ENCODE data around the gene DMRTC1B.
"Not testable (repeated sequence)": the region's sequence is repeated elsewhere in the genome, so short reads cannot be mapped to it uniquely, and the experiment has no call there.

DNA sequence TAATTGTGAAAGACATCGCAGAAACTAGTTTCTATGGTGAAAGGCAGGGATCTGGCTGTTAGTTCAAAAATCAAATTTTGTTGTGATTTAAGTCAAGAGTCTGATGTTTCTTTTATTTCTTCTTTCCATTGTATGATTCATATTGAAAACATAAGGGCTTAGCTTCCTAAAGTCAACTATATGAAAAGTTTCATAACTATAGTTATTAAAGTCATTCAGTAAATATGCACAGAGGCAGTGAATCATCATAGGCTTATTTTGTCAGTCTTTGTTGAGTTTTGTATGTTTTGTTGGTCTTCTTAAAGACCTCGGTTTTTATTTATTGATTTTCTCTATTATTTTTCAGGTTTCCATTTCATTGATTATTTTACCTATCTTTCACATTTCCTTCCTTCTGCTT is 106.2 kb downstream of the DMRTC1B start:
- TF ChIP-seq NR2F1 (conservative IDR thresholded peaks at IDR 0.05); RFX5 (IDR thresholded peaks at IDR 0.05; ENCODE audit: low read depth, low read length); ZNF217 (IDR thresholded peaks at IDR 0.05); EP300 (IDR thresholded peaks at IDR 0.05; ENCODE audit: borderline replicate concordance in 1 of 2, control insufficient read depth in 1 of 2, low read depth in 2 of 2, low read length in 2 of 2); CEBPB (IDR thresholded peaks at IDR 0.05; ENCODE audit: borderline replicate concordance in 1 of 2, low read depth in 2 of 2, low read length in 2 of 2); NFYB (IDR thresholded peaks at IDR 0.05; ENCODE audit: insufficient read depth, low read depth, low read length); BRCA1 (IDR thresholded peaks at IDR 0.05; ENCODE audit: low read depth, low read length); EZH2 (IDR thresholded peaks at IDR 0.05; ENCODE audit: borderline replicate concordance, control insufficient read depth, low read depth, low read length); ZNF274 (IDR thresholded peaks at IDR 0.05; ENCODE audit: insufficient read depth, insufficient read length); TAF1 (IDR thresholded peaks at IDR 0.05; ENCODE audit: borderline replicate concordance, low read depth, low read length); BCL11A (IDR thresholded peaks at IDR 0.05; ENCODE audit: low read depth, low read length): not testable (repeated sequence)
- TF ChIP-seq, protein P1, sequence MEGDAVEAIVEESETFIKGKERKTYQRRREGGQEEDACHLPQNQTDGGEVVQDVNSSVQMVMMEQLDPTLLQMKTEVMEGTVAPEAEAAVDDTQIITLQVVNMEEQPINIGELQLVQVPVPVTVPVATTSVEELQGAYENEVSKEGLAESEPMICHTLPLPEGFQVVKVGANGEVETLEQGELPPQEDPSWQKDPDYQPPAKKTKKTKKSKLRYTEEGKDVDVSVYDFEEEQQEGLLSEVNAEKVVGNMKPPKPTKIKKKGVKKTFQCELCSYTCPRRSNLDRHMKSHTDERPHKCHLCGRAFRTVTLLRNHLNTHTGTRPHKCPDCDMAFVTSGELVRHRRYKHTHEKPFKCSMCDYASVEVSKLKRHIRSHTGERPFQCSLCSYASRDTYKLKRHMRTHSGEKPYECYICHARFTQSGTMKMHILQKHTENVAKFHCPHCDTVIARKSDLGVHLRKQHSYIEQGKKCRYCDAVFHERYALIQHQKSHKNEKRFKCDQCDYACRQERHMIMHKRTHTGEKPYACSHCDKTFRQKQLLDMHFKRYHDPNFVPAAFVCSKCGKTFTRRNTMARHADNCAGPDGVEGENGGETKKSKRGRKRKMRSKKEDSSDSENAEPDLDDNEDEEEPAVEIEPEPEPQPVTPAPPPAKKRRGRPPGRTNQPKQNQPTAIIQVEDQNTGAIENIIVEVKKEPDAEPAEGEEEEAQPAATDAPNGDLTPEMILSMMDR (IDR thresholded peaks at IDR 0.05 in 2 of 3, conservative IDR thresholded peaks at IDR 0.05 in 1 of 3; ENCODE audit: control insufficient read depth in 2 of 3, extremely low read depth in 1 of 3, insufficient read depth in 1 of 3, low read depth in 3 of 3, low read length in 3 of 3) = not testable (repeated sequence)

Data from GM12878 (cell line).